A549 (cell line): ENCODE data around the gene RRP36. TPM values are rescaled to one million over a fixed set of nuclear protein-coding genes. Genes with fewer than 3 reads are reported as not detected.
"Not testable (repeated sequence)": the region's sequence is repeated elsewhere in the genome, so short reads cannot be mapped to it uniquely, and the experiment has no call there.

Experiments used
- ATAC-seq, 2 experiments: fragments of 200-7000 bp in 1 of 2; fragments of >200 bp in 1 of 2; cut with Nextera tagmentation in 1 of 2; cut with Tn5 transposase in 1 of 2; 3 replicates each; pipeline versions ENCODE4 v1.8.0 to v1.9.1; 2018 to 2020; ENCODE audit warnings: mild to moderate bottlenecking in 1 of 2, moderate library complexity in 1 of 2
- CTCF ChIA-PET: fragments of 300-600 bp; sonication (Branson Sonifier 250); formaldehyde crosslinking; extraction: SDS; loops from one replicate; lab custom pipeline; 2021; ENCODE audit warnings: antibody characterized with exemption, inconsistent platforms; lab: Yijun Ruan, JAX
- POLR2A ChIA-PET: fragments of 350-600 bp; formaldehyde crosslinking; extraction: SDS; loops from one replicate; lab custom pipeline; 2021; ENCODE audit warnings: antibody characterized with exemption, inconsistent platforms; lab: Yijun Ruan, JAX
- DNase-seq, 2 experiments: peaks; one replicate each; pipeline versions ENCODE4 v3.0.0 to v3.0.0-alpha.2; 2011 to 2016; ENCODE audit warnings: low read depth in 1 of 2, low spot score in 1 of 2
- FAIRE-seq: peaks from 2 replicates; lab custom pipeline; 2011; peaks lifted over from hg19 to GRCh38; lab: Jason Lieb, UNC
- H3K27ac ChIP-seq, 2 experiments: fragments of >200 bp; sonication (Bioruptor Twin); formaldehyde crosslinking; 3 replicates each; pipeline ENCODE4 v1.5.1; 2016 to 2017
- H3K4me1 ChIP-seq: fragments of >200 bp; sonication (Bioruptor Twin); formaldehyde crosslinking; 3 replicates; pipeline ENCODE4 v1.6.1; 2016
- H3K4me2 ChIP-seq: fragments of >200 bp; sonication (Bioruptor Twin); formaldehyde crosslinking; 3 replicates; pipeline ENCODE4 v1.6.1; 2016
- H3K4me3 ChIP-seq: fragments of >200 bp; sonication (Bioruptor Twin); formaldehyde crosslinking; 3 replicates; pipeline ENCODE4 v1.5.1; 2016
- H3K9me3 ChIP-seq: fragments of >200 bp; sonication (Bioruptor Twin); formaldehyde crosslinking; 3 replicates; pipeline ENCODE4 v1.6.1; 2016
- ATOH8 ChIP-seq: fragments of 250-450 bp; sonication (Bioruptor Pico); IDR thresholded peaks from 2 replicates; pipeline ENCODE4 v1.5.0; 2020; ENCODE audit warnings: low read depth, mild to moderate bottlenecking, moderate library complexity
- BHLHE40 ChIP-seq: IDR thresholded peaks from 2 replicates; pipeline ENCODE4 v1.6.1; 2012; ENCODE audit warnings: low read depth, low read length, inconsistent platforms
- CBX2 ChIP-seq: fragments of 200-600 bp; sonication (generic); IDR thresholded peaks from 2 replicates; pipeline ENCODE4 v1.6.1; 2016; ENCODE audit warnings: low read depth, mild to moderate bottlenecking, borderline replicate concordance
- CBX8 ChIP-seq: fragments of 200-600 bp; sonication (generic); IDR thresholded peaks from 2 replicates; pipeline ENCODE4 v1.6.1; 2016
- CEBPB ChIP-seq, 2 experiments: fragments of >200 bp in 1 of 2; sonication (Bioruptor Twin) in 1 of 2; formaldehyde crosslinking in 1 of 2; IDR thresholded peaks; 2 replicates each; pipeline ENCODE4 v1.6.1; 2012 to 2016
- CTCF ChIP-seq: fragments of >200 bp; sonication (Bioruptor Twin); formaldehyde crosslinking; IDR thresholded peaks from 3 replicates; pipeline ENCODE4 v1.5.1; 2016
- EHF ChIP-seq: fragments of 250-450 bp; sonication (Bioruptor Pico); IDR thresholded peaks from 2 replicates; pipeline ENCODE4 v1.5.0; 2020; ENCODE audit warnings: mild to moderate bottlenecking
- EHMT2 ChIP-seq: fragments of 200-600 bp; sonication (generic); IDR thresholded peaks from 2 replicates; pipeline ENCODE4 v1.6.1; 2016; ENCODE audit warnings: antibody characterized with exemption, low read depth, mild to moderate bottlenecking, moderate library complexity
- ELK1 ChIP-seq: fragments of 150-350 bp; IDR thresholded peaks from 2 replicates; pipeline ENCODE4 v1.6.1; 2014; ENCODE audit warnings: low read depth, mild to moderate bottlenecking, low read length
- FOSB ChIP-seq: fragments of 250-450 bp; sonication (Bioruptor Pico); IDR thresholded peaks from 2 replicates; pipeline ENCODE4 v1.5.0; 2020; ENCODE audit warnings: mild to moderate bottlenecking, moderate library complexity
- GATA3 ChIP-seq: IDR thresholded peaks from 2 replicates; pipeline ENCODE4 v1.6.1; 2012; ENCODE audit warnings: borderline replicate concordance
- HEYL ChIP-seq: fragments of 250-450 bp; sonication (Bioruptor Pico); IDR thresholded peaks from 2 replicates; pipeline ENCODE4 v1.8.0; 2021; ENCODE audit warnings: mild to moderate bottlenecking, moderate library complexity
- HMGXB4 ChIP-seq: fragments of 250-450 bp; sonication (Bioruptor Pico); IDR thresholded peaks from 2 replicates; pipeline ENCODE4 v1.5.0; 2021; ENCODE audit warnings: mild to moderate bottlenecking, moderate library complexity, borderline replicate concordance
- HOXB13 ChIP-seq: fragments of 250-450 bp; sonication (Bioruptor Pico); IDR thresholded peaks from 2 replicates; pipeline ENCODE4 v1.5.0; 2020; ENCODE audit warnings: low read depth, mild to moderate bottlenecking, moderate library complexity
- HOXB5 ChIP-seq: fragments of 250-450 bp; sonication (Bioruptor Pico); IDR thresholded peaks from 2 replicates; pipeline ENCODE4 v1.5.0; 2020; ENCODE audit warnings: mild to moderate bottlenecking, moderate library complexity
- MAFK ChIP-seq: fragments of 450-650 bp; IDR thresholded peaks from 2 replicates; pipeline ENCODE4 v1.6.1; 2014; ENCODE audit not compliant: partially characterized antibody
- NPAS2 ChIP-seq: fragments of 250-450 bp; sonication (Bioruptor Pico); IDR thresholded peaks from 2 replicates; pipeline ENCODE4 v1.8.0; 2022; ENCODE audit warnings: mild to moderate bottlenecking, moderate library complexity, borderline replicate concordance
- POLR2A ChIP-seq: IDR thresholded peaks from 2 replicates; pipeline ENCODE4 v1.6.1; 2012; ENCODE audit warnings: mild to moderate bottlenecking, low read length
- POLR2AphosphoS2 ChIP-seq: conservative IDR thresholded peaks from 2 replicates; pipeline ENCODE4 v1.6.1; 2012; ENCODE audit warnings: low read length, improper control_type of control experiment, inconsistent platforms
- RAD21 ChIP-seq, 2 experiments: fragments of >200 bp in 1 of 2; sonication (Bioruptor Twin) in 1 of 2; formaldehyde crosslinking in 1 of 2; IDR thresholded peaks in 1 of 2; conservative IDR thresholded peaks in 1 of 2; 2 replicates in 1 of 2; 3 replicates in 1 of 2; pipeline ENCODE4 v1.6.1; 2012 to 2018; ENCODE audit warnings: inconsistent platforms in 1 of 2
- RNF2 ChIP-seq: fragments of 200-600 bp; sonication (generic); IDR thresholded peaks from 2 replicates; pipeline ENCODE4 v1.6.1; 2016; ENCODE audit warnings: low read depth, mild to moderate bottlenecking, antibody characterized with exemption, moderate library complexity, borderline replicate concordance
- SMC3 ChIP-seq: fragments of >200 bp; sonication (Bioruptor Twin); formaldehyde crosslinking; IDR thresholded peaks from 3 replicates; pipeline ENCODE4 v1.6.1; 2018; ENCODE audit warnings: inconsistent platforms
- TP53 ChIP-seq: fragments of 250-450 bp; sonication (Bioruptor Pico); IDR thresholded peaks from 2 replicates; pipeline ENCODE4 v1.5.0; 2021; ENCODE audit warnings: mild to moderate bottlenecking, moderate library complexity
- WGBS: methylation state at CpG from one replicate; pipeline ENCODE4 v1.1.6; 2017; ENCODE audit errors: missing lambda C conversion rate; 5-methylcytosine and 5-hydroxymethylcytosine counted together
- polyA plus RNA-seq, 4 experiments: library from polyadenylated mRNA; depleted of rRNA in 3 of 4; stranded (reverse); fragments of >200 nt; fragmentation: RNase III in 1 of 4; extraction: RNeasy Plus Mini Kit Qiagen cat#74134 plus additional on column Dnase treatment in 1 of 4; gene quantifications; 2 replicates in 3 of 4; 3 replicates in 1 of 4; pipeline ENCODE4 v1.2.3, GENCODE V29; 2011 to 2017

Gene RRP36
- polyA plus RNA-seq, 2 of the 4 experiments (the other 2 are of a cell fraction) = 52.3 to 54.0 TPM

GRCh38 chr6:43040542-43041257 is 19.3 kb downstream of the RRP36 start:
- POLR2A ChIA-PET = interaction anchor here (0.8 kb wide), 2 partner anchors 11 to 46 kb away, joined by 3 to 5 read pairs; no protein-coding TSS in a partner anchor
- FAIRE-seq (no peak), ATAC-seq (no peak), DNase-seq (no peak)
- Histone ChIP-seq H3K4me1 (no peaks in the 10 kb centered on the region), H3K4me3 (no peak overlapping the region), H3K9me3 (no peaks in the 10 kb centered on the region), H3K4me2 (no peak overlapping the region), H3K27ac (no peak overlapping the region)
- CTCF ChIA-PET = interaction anchor here (0.6 kb wide), 1 partner anchor 10 kb away, joined by 3 read pairs; no protein-coding TSS in a partner anchor
- 98% methylated on average over 9 of the region's 18 CpGs for whole genome bisulfite sequencing
- TF ChIP-seq HOXB5 (no peak), GATA3 (no peak), CBX8 (no peak), TP53 (CRISPR knock-in tag) (no peak), BHLHE40 (no peak), EHMT2 (no peak), ATOH8 (CRISPR knock-in tag) (no peak), HEYL (CRISPR knock-in tag) (no peak), POLR2A (no peak), RNF2 (no peak), SMC3 (no peak), CTCF (no peak)

GRCh38 chr6:43041475-43041874 is 20.1 kb downstream of the RRP36 start:
- DNase-seq, ATAC-seq, FAIRE-seq, H3K9me3 ChIP-seq, H3K4me2 ChIP-seq, H3K27ac ChIP-seq, H3K4me3 ChIP-seq, H3K4me1 ChIP-seq: not testable (repeated sequence)
- POLR2A ChIA-PET = interaction anchor here (0.8 kb wide), 1 partner anchor 46 kb away, joined by 5 read pairs; no protein-coding TSS in a partner anchor
- CTCF ChIA-PET = interaction anchor here (0.6 to 1.5 kb wide), 3 partner anchors 9 to 102 kb away, joined by 3 to 4 read pairs (median 3); no protein-coding TSS in a partner anchor
- WGBS = 96% methylated on average over 8 of the region's 8 CpGs

- ATAC-seq (no peak), DNase-seq (no peak), FAIRE-seq (no peak)
- Histone ChIP-seq H3K4me3 (no peak overlapping the region), H3K9me3 (no peaks in the 10 kb centered on the region), H3K27ac (no peak overlapping the region), H3K4me2 (no peak overlapping the region), H3K4me1 (no peaks in the 10 kb centered on the region)
- POLR2A ChIA-PET = no interaction called here
- CTCF ChIA-PET = interaction anchor here (1.5 kb wide), 1 partner anchor 101 kb away, joined by 3 read pairs; no protein-coding TSS in a partner anchor
- WGBS = 98% methylated on average over 8 of the region's 9 CpGs
- TF ChIP-seq CBX2 (no peak), HOXB5 (no peak), ELK1 (no peak), RNF2 (no peak), MAFK (no peak), HOXB13 (CRISPR knock-in tag) (no peak), POLR2AphosphoS2 (no peak), CTCF (no peak), EHF (CRISPR knock-in tag) (no peak), CBX8 (no peak), FOSB (CRISPR knock-in tag) (no peak), RAD21 (conservative IDR thresholded peaks at IDR 0.05 in 1 of 2, IDR thresholded peaks at IDR 0.05 in 1 of 2) (no peak), CEBPB (IDR thresholded peaks at IDR 0.05) (no peak), HMGXB4 (no peak), ATOH8 (CRISPR knock-in tag) (no peak), NPAS2 (CRISPR knock-in tag) (no peak), SMC3 (no peak)
Measured at GRCh38 chr6:43043310-43043709, 21.9 kb downstream of the RRP36 start.
